Activated CD4-positive, alpha-beta memory T cell treated with anti-CD3 and anti-CD28 coated beads, Interleukin-2, amount 10 ng/mL, durations not matched to agents 7 days and 5 days (primary cell): ENCODE data around the gene TADA2B. TPM values are rescaled to one million over a fixed set of nuclear protein-coding genes. Genes with fewer than 3 reads are reported as not detected.
"Not testable (repeated sequence)": the region's sequence is repeated elsewhere in the genome, so short reads cannot be mapped to it uniquely, and the experiment has no call there.

ENCODE experiments used
- CTCF ChIA-PET: fragments of 350-600 bp; sonication (Branson Sonifier 250); formaldehyde crosslinking; loops from one replicate; lab custom pipeline; 2021; ENCODE audit warnings: antibody characterized with exemption, inconsistent platforms; lab: Charles Lee
- POLR2A ChIA-PET: fragments of 350-600 bp; sonication (Branson Sonifier 250); formaldehyde crosslinking; loops from one replicate; lab custom pipeline; 2021; ENCODE audit warnings: antibody characterized with exemption; lab: Charles Lee
- DNase-seq: peaks from one replicate; pipeline ENCODE4 v3.0.0-alpha.2; 2020
- H3K27ac Mint-ChIP-seq: one replicate; pipeline ENCODE4 v1.8.0; 2021; ENCODE audit warnings: mild to moderate bottlenecking, mixed read lengths
- H3K27me3 Mint-ChIP-seq: one replicate; pipeline ENCODE4 v1.8.0; 2021; ENCODE audit warnings: mixed read lengths
- H3K36me3 Mint-ChIP-seq: one replicate; pipeline ENCODE4 v1.8.0; 2021; ENCODE audit warnings: low read depth, mixed read lengths
- H3K4me1 Mint-ChIP-seq: one replicate; pipeline ENCODE4 v1.8.0; 2021; ENCODE audit warnings: mixed read lengths
- H3K4me3 Mint-ChIP-seq: one replicate; pipeline ENCODE4 v1.8.0; 2021; ENCODE audit warnings: mild to moderate bottlenecking, mixed read lengths
- H3K9me3 Mint-ChIP-seq: one replicate; pipeline ENCODE4 v1.8.0; 2021; ENCODE audit warnings: mixed read lengths
- total RNA-seq, 2 experiments: library from RNA; stranded (reverse); gene quantifications; one replicate each; pipeline ENCODE4 v1.2.3, GENCODE V29; 2021

The TADA2B gene
- total RNA-seq, 2 experiments from 2014 or later, result 26.6 to 27.3 TPM

GRCh38 chr4:7079483-7079882, 36.3 kb downstream of the TADA2B start:
- CTCF ChIA-PET, result interaction anchor here (0.7 to 1.6 kb wide), 5 partner anchors 9 to 361 kb away, joined by 3 to 4 read pairs (median 3); a partner anchor contains a TSS
- peaks cover 42% of the 10 kb centered on the region for H3K27me3 Mint-ChIP-seq
- H3K9me3 Mint-ChIP-seq, POLR2A ChIA-PET, H3K4me3 Mint-ChIP-seq, DNase-seq, H3K4me1 Mint-ChIP-seq, H3K27ac Mint-ChIP-seq, H3K36me3 Mint-ChIP-seq: not testable (repeated sequence)

GRCh38 chr4:7079909-7080308, 36.7 kb downstream of the TADA2B start:
- POLR2A ChIA-PET, result interaction anchor here (1.0 kb wide), 1 partner anchor 12 kb away, joined by 3 read pairs; the partner anchor contains the start of gene GRPEL1
- CTCF ChIA-PET, result interaction anchor here (1.1 to 1.6 kb wide), 4 partner anchors 11 to 362 kb away, joined by 3 to 4 read pairs (median 3); a partner anchor contains a TSS
- not testable (repeated sequence) for H3K9me3 Mint-ChIP-seq, DNase-seq, H3K27ac Mint-ChIP-seq, H3K36me3 Mint-ChIP-seq, H3K4me1 Mint-ChIP-seq, H3K4me3 Mint-ChIP-seq
- H3K27me3 Mint-ChIP-seq, result peaks cover 46% of the 10 kb centered on the region

GRCh38 chr4:7083597-7084563, 40.7 kb downstream of the TADA2B start:
- Mint-ChIP-seq H3K27ac (no peak overlapping the region), H3K9me3 (no peaks in the 10 kb centered on the region), H3K4me1 (peaks cover 9% of the 10 kb centered on the region), H3K4me3 (no peak overlapping the region), H3K36me3 (no peaks in the 10 kb centered on the region), H3K27me3 (peaks cover 61% of the 10 kb centered on the region)
- POLR2A ChIA-PET, result interaction anchor here (0.6 to 0.8 kb wide), 2 partner anchors 97 to 409 kb away, joined by 3 read pairs; no protein-coding TSS in a partner anchor
- DNase-seq, result no peak
- CTCF ChIA-PET, result interaction anchor here (0.8 to 1.4 kb wide), 2 partner anchors 19 to 110 kb away, joined by 3 to 5 read pairs; no protein-coding TSS in a partner anchor

GRCh38 chr4:7084564-7084961, 41.4 kb downstream of the TADA2B start:
- not testable (repeated sequence) for H3K27ac Mint-ChIP-seq, H3K36me3 Mint-ChIP-seq, H3K9me3 Mint-ChIP-seq, H3K4me3 Mint-ChIP-seq, DNase-seq, H3K4me1 Mint-ChIP-seq
- peaks cover 56% of the 10 kb centered on the region for H3K27me3 Mint-ChIP-seq
- CTCF ChIA-PET, result interaction anchor here (1.4 kb wide), 1 partner anchor 18 kb away, joined by 5 read pairs; no protein-coding TSS in a partner anchor
- POLR2A ChIA-PET, result interaction anchor here (0.6 kb wide), 1 partner anchor 410 kb away, joined by 3 read pairs; no protein-coding TSS in a partner anchor

- no peak overlapping the region for H3K27ac Mint-ChIP-seq
- H3K4me1 Mint-ChIP-seq, result peaks cover 6% of the 10 kb centered on the region
- DNase-seq, result no peak
- ChIA-PET POLR2A (no interaction called here), CTCF (interaction anchor here (1.8 kb wide), 1 partner anchor 44 kb away, joined by 8 read pairs; a partner anchor contains a TSS)
- H3K36me3 Mint-ChIP-seq, result no peaks in the 10 kb centered on the region
- no peak overlapping the region for H3K4me3 Mint-ChIP-seq
- no peaks in the 10 kb centered on the region for H3K9me3 Mint-ChIP-seq
- H3K27me3 Mint-ChIP-seq, result peaks cover 50% of the 10 kb centered on the region
Observed at GRCh38 chr4:7086384-7086783, 43.2 kb downstream of the TADA2B start.

GRCh38 chr4:7087036-7087435, 43.9 kb downstream of the TADA2B start:
- Mint-ChIP-seq H3K9me3 (no peaks in the 10 kb centered on the region), H3K4me3 (no peak overlapping the region), H3K4me1 (peaks cover 6% of the 10 kb centered on the region), H3K27me3 (peaks cover 47% of the 10 kb centered on the region), H3K36me3 (no peaks in the 10 kb centered on the region), H3K27ac (no peak overlapping the region)
- CTCF ChIA-PET, result no interaction called here
- POLR2A ChIA-PET, result no interaction called here
- no peak for DNase-seq

GRCh38 chr4:7089213-7089986, 46.2 kb downstream of the TADA2B start:
- Mint-ChIP-seq H3K4me3 (no peak overlapping the region), H3K9me3 (no peaks in the 10 kb centered on the region), H3K4me1 (peaks cover 5% of the 10 kb centered on the region), H3K36me3 (no peaks in the 10 kb centered on the region), H3K27ac (no peak overlapping the region), H3K27me3 (peaks cover 41% of the 10 kb centered on the region)
- POLR2A ChIA-PET, result interaction anchor here (1.6 kb wide), 1 partner anchor 21 kb away, joined by 3 read pairs; the partner anchor contains the start of gene GRPEL1
- CTCF ChIA-PET, result interaction anchor here (1.0 kb wide), 1 partner anchor 90 kb away, joined by 3 read pairs; no protein-coding TSS in a partner anchor
- no peak for DNase-seq

- H3K27ac Mint-ChIP-seq, result no peak overlapping the region
- POLR2A ChIA-PET, result no interaction called here
- CTCF ChIA-PET, result interaction anchor here (0.7 kb wide), 1 partner anchor 10 kb away, joined by 3 read pairs; no protein-coding TSS in a partner anchor
- peaks cover 6% of the 10 kb centered on the region for H3K4me1 Mint-ChIP-seq
- no peak for DNase-seq
- H3K36me3 Mint-ChIP-seq, result no peaks in the 10 kb centered on the region
- H3K4me3 Mint-ChIP-seq, result no peak overlapping the region
- no peaks in the 10 kb centered on the region for H3K9me3 Mint-ChIP-seq
- H3K27me3 Mint-ChIP-seq, result peaks cover 26% of the 10 kb centered on the region
Observed at GRCh38 chr4:7092026-7092425, 48.9 kb downstream of the TADA2B start.

GRCh38 chr4:7094916-7095315, 51.7 kb downstream of the TADA2B start:
- CTCF ChIA-PET, result interaction anchor here (0.7 to 1.1 kb wide), 2 partner anchors 8 to 325 kb away, joined by 4 to 5 read pairs; no protein-coding TSS in a partner anchor
- Mint-ChIP-seq H3K4me1 (peaks cover 6% of the 10 kb centered on the region), H3K9me3 (no peaks in the 10 kb centered on the region), H3K4me3 (no peak overlapping the region), H3K27me3 (peaks cover 32% of the 10 kb centered on the region), H3K36me3 (no peaks in the 10 kb centered on the region), H3K27ac (no peak overlapping the region)
- no peak for DNase-seq
- POLR2A ChIA-PET, result no interaction called here

GRCh38 chr4:7095611-7096155, 52.5 kb downstream of the TADA2B start:
- H3K4me1 Mint-ChIP-seq, result peaks cover 6% of the 10 kb centered on the region
- CTCF ChIA-PET, result no interaction called here
- H3K4me3 Mint-ChIP-seq, result no peak overlapping the region
- no peak overlapping the region for H3K27ac Mint-ChIP-seq
- POLR2A ChIA-PET, result no interaction called here
- no peaks in the 10 kb centered on the region for H3K36me3 Mint-ChIP-seq
- H3K9me3 Mint-ChIP-seq, result no peaks in the 10 kb centered on the region
- no peak for DNase-seq
- H3K27me3 Mint-ChIP-seq, result peaks cover 29% of the 10 kb centered on the region

GRCh38 chr4:7096236-7096635, 53.1 kb downstream of the TADA2B start:
- Mint-ChIP-seq H3K27ac (no peak overlapping the region), H3K4me3 (no peak overlapping the region), H3K36me3 (no peaks in the 10 kb centered on the region), H3K27me3 (peaks cover 26% of the 10 kb centered on the region), H3K9me3 (no peaks in the 10 kb centered on the region), H3K4me1 (peaks cover 7% of the 10 kb centered on the region)
- DNase-seq, result no peak
- ChIA-PET CTCF (no interaction called here), POLR2A (no interaction called here)
